Neural progenitor cell (in vitro differentiated cells): Measurements from ENCODE around the gene NHLRC4.

Experiments
- EZH2 ChIP-seq: fragments of 200-600 bp; sonication (generic); IDR thresholded peaks from 2 replicates; pipeline ENCODE4 v1.6.1; 2017; ENCODE audit warnings: antibody characterized with exemption, mild to moderate bottlenecking, moderate library complexity
- EZH2phosphoT487 ChIP-seq: fragments of 200-600 bp; sonication (generic); IDR thresholded peaks from 2 replicates; pipeline ENCODE4 v1.6.1; 2017; ENCODE audit warnings: antibody characterized with exemption
- TF ChIP-seq, protein P1 (sequence below): fragments of 200-600 bp; sonication (generic); IDR thresholded peaks from 2 replicates; pipeline ENCODE4 v1.5.1; 2017; ENCODE audit warnings: antibody characterized with exemption, mild to moderate bottlenecking

DNA sequence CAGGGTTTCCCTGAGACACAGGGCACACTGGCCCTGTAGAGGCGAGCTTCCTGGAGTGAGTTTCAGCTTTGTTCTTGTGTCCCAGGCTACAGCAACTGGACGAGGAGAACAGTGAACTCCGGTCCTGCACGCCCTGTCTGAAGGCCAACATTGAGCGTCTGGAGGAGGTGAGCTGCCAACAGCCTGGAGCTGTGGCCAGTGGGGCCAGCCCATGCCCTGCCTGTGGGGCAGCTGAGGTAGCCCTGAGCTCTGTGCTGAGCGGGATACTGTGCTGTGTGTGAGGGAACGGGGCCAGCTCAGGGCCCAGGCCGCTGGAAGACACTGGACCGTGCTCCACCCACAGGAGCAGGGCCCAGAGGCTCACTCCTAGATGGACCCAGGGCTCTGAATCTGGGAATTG lies 47.9 kb upstream of the NHLRC4 start:
- TF ChIP-seq, protein P1, sequence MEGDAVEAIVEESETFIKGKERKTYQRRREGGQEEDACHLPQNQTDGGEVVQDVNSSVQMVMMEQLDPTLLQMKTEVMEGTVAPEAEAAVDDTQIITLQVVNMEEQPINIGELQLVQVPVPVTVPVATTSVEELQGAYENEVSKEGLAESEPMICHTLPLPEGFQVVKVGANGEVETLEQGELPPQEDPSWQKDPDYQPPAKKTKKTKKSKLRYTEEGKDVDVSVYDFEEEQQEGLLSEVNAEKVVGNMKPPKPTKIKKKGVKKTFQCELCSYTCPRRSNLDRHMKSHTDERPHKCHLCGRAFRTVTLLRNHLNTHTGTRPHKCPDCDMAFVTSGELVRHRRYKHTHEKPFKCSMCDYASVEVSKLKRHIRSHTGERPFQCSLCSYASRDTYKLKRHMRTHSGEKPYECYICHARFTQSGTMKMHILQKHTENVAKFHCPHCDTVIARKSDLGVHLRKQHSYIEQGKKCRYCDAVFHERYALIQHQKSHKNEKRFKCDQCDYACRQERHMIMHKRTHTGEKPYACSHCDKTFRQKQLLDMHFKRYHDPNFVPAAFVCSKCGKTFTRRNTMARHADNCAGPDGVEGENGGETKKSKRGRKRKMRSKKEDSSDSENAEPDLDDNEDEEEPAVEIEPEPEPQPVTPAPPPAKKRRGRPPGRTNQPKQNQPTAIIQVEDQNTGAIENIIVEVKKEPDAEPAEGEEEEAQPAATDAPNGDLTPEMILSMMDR = no peak
- TF ChIP-seq EZH2 = no peak
- TF ChIP-seq EZH2phosphoT487 = no peak
